Esophagus squamous epithelium (tissue), 4 donors: Measurements from ENCODE around the gene ITGB6.

ENCODE experiments used
- CTCF ChIP-seq, 6 experiments: fragments of 450-650 bp in 4 of 6; fragments of 200-600 bp in 2 of 6; sonication (generic) in 2 of 6; IDR thresholded peaks; one replicate each; pipeline ENCODE4 v1.5.1; 2016 to 2019; ENCODE audit warnings: antibody characterized with exemption in 6 of 6, mild to moderate bottlenecking in 4 of 6, moderate library complexity in 4 of 6
- POLR2A ChIP-seq, 4 donors: fragments of 450-650 bp; IDR thresholded peaks; one replicate each; pipeline ENCODE4 v1.6.1; 2017; ENCODE audit warnings: antibody characterized with exemption in 4 of 4, mild to moderate bottlenecking in 4 of 4, moderate library complexity in 3 of 4

GRCh38 chr2:160242893-160243564 lies 43.0 kb upstream of the ITGB6 start:
- TF ChIP-seq CTCF (IDR thresholded peaks at IDR 0.05), result no peak
- TF ChIP-seq POLR2A (IDR thresholded peaks at IDR 0.05), result no peak
